K562 (cell line): ENCODE results near the gene ADGRB3. TPM values are rescaled to one million over a fixed set of nuclear protein-coding genes. Genes with fewer than 3 reads are reported as not detected.

Source experiments
- ATAC-seq: fragments of 200-7000 bp; cut with Tn5 transposase; 3 replicates; pipeline ENCODE4 v1.9.1; 2020; ENCODE audit warnings: moderate library complexity
- BruUV-seq: library from RNA; stranded (reverse); fragments of 400-500 nt; replicated peaks from 2 replicates; lab custom pipeline; 2021; lab: Mats Ljungman, UMichigan
- CTCF ChIA-PET: fragments of 300-600 bp; formaldehyde crosslinking; extraction: SDS; loops from one replicate; lab custom pipeline; 2021; ENCODE audit warnings: low intra/inter-chr PET ratio; lab: Yijun Ruan, JAX
- POLR2A ChIA-PET: fragments of 300-600, 350-650 bp; sonication (Branson Sonifier 250); formaldehyde crosslinking; extraction: SDS; loops from one replicate; lab custom pipeline; 2021; ENCODE audit warnings: antibody characterized with exemption, inconsistent platforms; lab: Yijun Ruan, JAX
- DNase-seq, 4 experiments: peaks; one replicate each; pipeline versions ENCODE4 v3.0.0 to v3.0.0-alpha.2; 2011 to 2018; ENCODE audit warnings: low spot score in 3 of 4, mixed read lengths in 3 of 4; ENCODE audit errors: extremely low read depth in 1 of 4
- FAIRE-seq: peaks from 2 replicates; lab custom pipeline; 2011; peaks lifted over from hg19 to GRCh38; lab: Jason Lieb, UNC
- H2AFZ ChIP-seq: 2 replicates; pipeline ENCODE4 v1.6.0; 2011; ENCODE audit warnings: low read depth, low read length, control low read depth, inconsistent platforms
- H3K27ac ChIP-seq: fragments of 200-600 bp; 3 replicates; pipeline ENCODE4 v1.8.0; 2011; ENCODE audit warnings: low read depth, mild to moderate bottlenecking, control low read depth, inconsistent platforms, low read length, moderate library complexity, mixed read lengths; ENCODE audit errors: extremely low read depth
- H3K27me3 ChIP-seq, 2 experiments: fragments of 300-600 bp in 1 of 2; 2 replicates in 1 of 2; 3 replicates in 1 of 2; pipeline versions ENCODE4 v1.6.0 to v1.8.0; 2011; ENCODE audit warnings: inconsistent platforms in 2 of 2, low read length in 2 of 2, mild to moderate bottlenecking in 1 of 2, mixed read lengths in 1 of 2, moderate library complexity in 1 of 2; ENCODE audit not compliant: control insufficient read depth in 2 of 2, insufficient read depth in 2 of 2
- H3K36me3 ChIP-seq: fragments of 300-600 bp; 3 replicates; pipeline ENCODE4 v1.8.0; 2011; ENCODE audit warnings: mild to moderate bottlenecking, low read length, inconsistent platforms; ENCODE audit not compliant: control insufficient read depth, insufficient read depth
- H3K4me1 ChIP-seq, 2 experiments: fragments of 200-600 bp in 1 of 2; replicated peaks in 1 of 2; 2 replicates in 1 of 2; 3 replicates in 1 of 2; pipeline versions ENCODE4 v1.5.1 to v1.8.0; 2011; ENCODE audit warnings: inconsistent platforms in 2 of 2, low read length in 2 of 2, mild to moderate bottlenecking in 1 of 2, mixed read lengths in 1 of 2, moderate library complexity in 1 of 2; ENCODE audit not compliant: control insufficient read depth in 2 of 2, insufficient read depth in 2 of 2
- H3K4me2 ChIP-seq: 2 replicates; pipeline ENCODE4 v1.6.1; 2011; ENCODE audit warnings: low read length, control low read depth, inconsistent platforms, mixed read lengths; ENCODE audit not compliant: insufficient read depth
- H3K4me3 ChIP-seq: fragments of 200-600 bp; sonication (generic), shearing (Covaris generic); 2 replicates; pipeline ENCODE4 v1.5.1; 2016; ENCODE audit warnings: control low read depth, inconsistent platforms
- H3K79me2 ChIP-seq: fragments of 200-600 bp; 3 replicates; pipeline ENCODE4 v1.8.0; 2011; ENCODE audit warnings: low read length, inconsistent platforms; ENCODE audit not compliant: control insufficient read depth, insufficient read depth
- H3K9ac ChIP-seq, 2 experiments: 2 replicates each; pipeline versions ENCODE4 v1.6.0 to v1.6.1; 2011; ENCODE audit warnings: low read depth in 2 of 2, low read length in 2 of 2, control low read depth in 1 of 2, inconsistent platforms in 1 of 2, mild to moderate bottlenecking in 1 of 2, mixed read lengths in 1 of 2; ENCODE audit not compliant: insufficient read depth in 1 of 2
- H3K9me1 ChIP-seq: one replicate; pipeline ENCODE4 v1.6.0; 2011; ENCODE audit warnings: inconsistent platforms, mild to moderate bottlenecking, low read length, moderate library complexity; ENCODE audit not compliant: control insufficient read depth, insufficient read depth
- H3K9me3 ChIP-seq: replicated peaks from 2 replicates; pipeline ENCODE4 v1.5.1; 2011; ENCODE audit warnings: low read depth, low read length, inconsistent platforms; ENCODE audit not compliant: control insufficient read depth, insufficient read depth
- H4K20me1 ChIP-seq: replicated peaks from 2 replicates; pipeline ENCODE4 v1.6.1; 2011; ENCODE audit warnings: low read length, inconsistent platforms, mixed read lengths; ENCODE audit not compliant: control insufficient read depth, insufficient read depth
- ATF1 ChIP-seq, 2 experiments: fragments of 450-650 bp in 1 of 2; IDR thresholded peaks; 2 replicates each; pipeline ENCODE4 v1.6.1; 2016; ENCODE audit warnings: missing compliant biosample characterization in 1 of 2, missing genetic modification characterization in 1 of 2
- BRF1 ChIP-seq: IDR thresholded peaks from 3 replicates; pipeline ENCODE4 v1.6.1; 2011; ENCODE audit warnings: borderline replicate concordance, mild to moderate bottlenecking; ENCODE audit not compliant: insufficient read length; ENCODE audit errors: extremely low read depth
- CBFA2T3 ChIP-seq: fragments of 450-650 bp; IDR thresholded peaks from 2 replicates; pipeline ENCODE4 v1.6.1; 2017
- CBX2 ChIP-seq: fragments of 200-600 bp; sonication (generic); IDR thresholded peaks from one replicate; pipeline ENCODE4 v1.6.1; 2012; ENCODE audit warnings: mild to moderate bottlenecking, low read length, inconsistent platforms; ENCODE audit not compliant: insufficient read depth, poor library complexity, severe bottlenecking
- CBX8 ChIP-seq: fragments of 200-600 bp; sonication (generic); IDR thresholded peaks from 2 replicates; pipeline ENCODE4 v1.6.1; 2012; ENCODE audit warnings: borderline replicate concordance, mixed run types, low read depth, mild to moderate bottlenecking, moderate library complexity, mixed read lengths, low read length, control low read depth, inconsistent platforms; ENCODE audit not compliant: poor library complexity, severe bottlenecking; ENCODE audit errors: extremely low read depth
- ESRRB ChIP-seq: fragments of 250-450 bp; sonication (Bioruptor Pico); IDR thresholded peaks from 2 replicates; pipeline ENCODE4 v1.5.0; 2020; ENCODE audit warnings: mild to moderate bottlenecking, moderate library complexity, borderline replicate concordance
- FOXA3 ChIP-seq, 2 experiments: fragments of 450-650 bp in 1 of 2; sonication (generic) in 1 of 2; formaldehyde crosslinking; IDR thresholded peaks in 1 of 2; conservative IDR thresholded peaks in 1 of 2; 2 replicates each; pipeline versions ENCODE4 v1.4.0 to v1.8.0; 2020 to 2022; ENCODE audit warnings: mild to moderate bottlenecking in 2 of 2, missing genetic modification reagents in 1 of 2
- NCOA4 ChIP-seq: fragments of 450-650 bp; IDR thresholded peaks from 2 replicates; pipeline ENCODE4 v1.6.1; 2018; ENCODE audit warnings: mild to moderate bottlenecking; ENCODE audit not compliant: partially characterized antibody
- RUNX1 ChIP-seq: sonication (generic); IDR thresholded peaks from 2 replicates; pipeline ENCODE4 v1.6.1; 2016; ENCODE audit warnings: antibody characterized with exemption, low read depth
- SMARCA4 ChIP-seq: fragments of 450-650 bp; IDR thresholded peaks from 2 replicates; pipeline ENCODE4 v1.6.1; 2016
- SMARCE1 ChIP-seq: fragments of 450-650 bp; IDR thresholded peaks from 2 replicates; pipeline ENCODE4 v1.7.1; 2016; ENCODE audit warnings: mild to moderate bottlenecking
- STAT5A ChIP-seq: IDR thresholded peaks from 2 replicates; pipeline ENCODE4 v1.6.1; 2012; ENCODE audit warnings: low read length, inconsistent platforms, borderline replicate concordance
- ZFP30 ChIP-seq: fragments of 250-450 bp; sonication (Bioruptor Pico); IDR thresholded peaks from 2 replicates; pipeline ENCODE4 v1.8.0; 2022; ENCODE audit warnings: moderate library complexity, mild to moderate bottlenecking, inconsistent platforms, borderline replicate concordance
- whole genome bisulfite sequencing: fragments of 100-300 bp; shearing (Covaris generic); methylation state at CpG from one replicate; pipeline ENCODE4 v1.1.6; 2016; ENCODE audit warnings: low coverage, mixed read lengths; ENCODE audit not compliant: insufficient coverage; ENCODE audit errors: missing lambda C conversion rate; 5-methylcytosine and 5-hydroxymethylcytosine counted together
- in situ Hi-C: fragments of 300-500 bp; cut with MboI; formaldehyde crosslinking; loops from 4 replicates; pipeline ENCODE4 v1.15.0; 2018; ENCODE audit warnings: inconsistent platforms, mixed read lengths
- intact Hi-C: fragments of 100-400 bp; cut with micrococcal nuclease; formaldehyde crosslinking; loops from 2 replicates; pipeline ENCODE4 v1.14.2; 2022
- polyA plus RNA-seq, 8 experiments: library from polyadenylated mRNA; depleted of rRNA in 4 of 8; stranded (reverse) in 5 of 8; unstranded in 3 of 8; fragments of >200 nt; fragmentation: Nextera tagmentation in 2 of 8; fragmentation: Illumina TruSeq in 1 of 8; extraction: Ambion mirVana in 2 of 8; extraction: Trizol in 1 of 8; gene quantifications; 2 replicates each; pipeline versions ENCODE4 v1.2.1 to v1.2.3, GENCODE V29; 2011 to 2014; ENCODE audit warnings: inconsistent platforms in 1 of 8, missing spikeins in 1 of 8
- total RNA-seq, 7 experiments: library from RNA; depleted of rRNA in 6 of 7; stranded (reverse); fragments of >200 nt in 6 of 7; fragmentation: Illumina TruSeq in 2 of 7; extraction: Trizol in 2 of 7; gene quantifications; 2 replicates each; pipeline versions ENCODE4 v1.2.1 to v1.2.3, GENCODE V29; 2011 to 2021; ENCODE audit warnings: low replicate concordance in 1 of 7
- TF ChIP-seq, protein P1 (sequence below), 2 experiments: fragments of 450-650 bp; conservative IDR thresholded peaks; 2 replicates each; pipeline ENCODE4 v1.6.1; 2017; ENCODE audit warnings: mild to moderate bottlenecking in 2 of 2, moderate library complexity in 2 of 2
- TF ChIP-seq, protein P2 (sequence below), 2 experiments: fragments of 450-650 bp in 1 of 2; sonication (generic) in 1 of 2; formaldehyde crosslinking in 1 of 2; IDR thresholded peaks in 1 of 2; conservative IDR thresholded peaks in 1 of 2; 2 replicates each; pipeline versions ENCODE4 v1.6.1 to v1.8.1; 2016 to 2023; ENCODE audit warnings: mild to moderate bottlenecking in 2 of 2, moderate library complexity in 2 of 2, inconsistent platforms in 1 of 2, missing genetic modification reagents in 1 of 2
- TF ChIP-seq, protein P3 (sequence below): fragments of 450-650 bp; IDR thresholded peaks from 2 replicates; pipeline ENCODE4 v1.6.1; 2016

ADGRB3 gene
- total and polyA plus RNA-seq, 9 of the 15 experiments (the other 6 are each of a cell fraction or from before 2014, with no cell fraction given): 0.90 to 7.8 (median 2.4) TPM

DNA sequence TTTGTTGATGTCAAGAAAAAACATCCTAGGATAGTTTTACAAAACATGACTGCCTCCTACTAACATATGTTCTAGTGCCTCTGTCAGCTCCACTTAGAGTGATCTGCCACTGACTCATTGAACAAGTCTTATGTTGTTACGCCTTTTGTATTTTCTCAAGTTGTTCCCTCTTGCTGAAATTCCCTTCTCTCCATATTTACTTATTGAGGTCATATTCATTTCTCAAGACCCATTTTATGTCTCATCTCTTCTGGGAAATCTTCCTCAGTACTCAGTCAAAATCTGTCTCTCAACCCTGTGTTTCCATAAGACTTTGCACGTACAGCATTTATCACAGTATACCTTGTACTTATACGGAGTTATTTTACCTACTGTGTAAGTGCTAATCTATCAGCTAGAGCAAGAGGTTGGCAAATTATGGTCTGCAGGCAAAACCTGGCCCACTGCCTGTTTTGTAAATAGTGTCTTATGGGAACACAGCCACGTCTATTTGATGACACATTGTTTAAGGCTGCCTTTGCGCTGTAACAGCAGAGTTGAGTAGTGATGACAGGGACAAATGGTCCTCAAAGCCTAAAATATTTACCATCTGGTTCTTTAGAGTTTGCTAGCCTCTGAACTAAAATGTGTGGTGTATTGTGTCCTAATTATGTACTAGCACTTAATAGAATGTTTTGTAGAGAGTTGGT is 83.4 kb downstream of the ADGRB3 start:
- peak in 1 of 4 experiments; percentile 65 for DNase-seq
- H4K20me1 ChIP-seq: no peaks in the 10 kb centered on the region
- POLR2A ChIA-PET: no interaction called here
- H3K79me2 ChIP-seq: no peaks in the 10 kb centered on the region; the same call in 2 of the 3 replicates
- H3K36me3 ChIP-seq: no peaks in the 10 kb centered on the region
- peak overlapping the region; percentile 43; the same call in 1 of the 2 replicates for H3K4me2 ChIP-seq
- H2AFZ ChIP-seq: peak overlapping the region; percentile 89
- 8% methylated on average over 5 of the region's 5 CpGs for WGBS
- H3K4me3 ChIP-seq: no peak overlapping the region
- H3K27ac ChIP-seq: peak overlapping the region; percentile 54; the same call in 2 of the 3 replicates
- H3K4me1 ChIP-seq: peaks cover 4 to 28% of the 10 kb centered on the region in 2 experiments; a peak in 3 of 5 replicates
- in situ Hi-C loops (no loop called here), intact Hi-C loops (no loop called here)
- H3K9me3 ChIP-seq: no peaks in the 10 kb centered on the region
- peak overlapping the region in 1 of 2 experiments; percentile 24; a peak in 2 of 4 replicates for H3K9ac ChIP-seq
- FAIRE-seq: peak; percentile 94
- CTCF ChIA-PET: no interaction called here
- peak; percentile 83 for ATAC-seq
- no peaks in the 10 kb centered on the region for H3K9me1 ChIP-seq
- BruUV-seq: no TSS peak
- H3K27me3 ChIP-seq: no peaks in the 10 kb centered on the region
- TF ChIP-seq ZFP30 (CRISPR knock-in tag): no peak
- no peak for TF ChIP-seq CBX8
- TF ChIP-seq, protein P1, sequence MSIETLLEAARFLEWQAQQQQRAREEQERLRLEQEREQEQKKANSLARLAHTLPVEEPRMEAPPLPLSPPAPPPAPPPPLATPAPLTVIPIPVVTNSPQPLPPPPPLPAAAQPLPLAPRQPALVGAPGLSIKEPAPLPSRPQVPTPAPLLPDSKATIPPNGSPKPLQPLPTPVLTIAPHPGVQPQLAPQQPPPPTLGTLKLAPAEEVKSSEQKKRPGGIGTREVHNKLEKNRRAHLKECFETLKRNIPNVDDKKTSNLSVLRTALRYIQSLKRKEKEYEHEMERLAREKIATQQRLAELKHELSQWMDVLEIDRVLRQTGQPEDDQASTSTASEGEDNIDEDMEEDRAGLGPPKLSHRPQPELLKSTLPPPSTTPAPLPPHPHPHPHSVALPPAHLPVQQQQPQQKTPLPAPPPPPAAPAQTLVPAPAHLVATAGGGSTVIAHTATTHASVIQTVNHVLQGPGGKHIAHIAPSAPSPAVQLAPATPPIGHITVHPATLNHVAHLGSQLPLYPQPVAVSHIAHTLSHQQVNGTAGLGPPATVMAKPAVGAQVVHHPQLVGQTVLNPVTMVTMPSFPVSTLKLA (conservative IDR thresholded peaks at IDR 0.05): peak in 1 of 2 experiments; percentile 12; a peak in 1 of 4 replicates
- TF ChIP-seq RUNX1: no peak
- TF ChIP-seq ATF1 (CRISPR knock-in tag; IDR thresholded peaks at IDR 0.05): no peak
- TF ChIP-seq ATF1 (tag; IDR thresholded peaks at IDR 0.05): peak; percentile 27; the same call in 1 of the 2 replicates
- no peak for TF ChIP-seq NCOA4
- TF ChIP-seq, protein P2, sequence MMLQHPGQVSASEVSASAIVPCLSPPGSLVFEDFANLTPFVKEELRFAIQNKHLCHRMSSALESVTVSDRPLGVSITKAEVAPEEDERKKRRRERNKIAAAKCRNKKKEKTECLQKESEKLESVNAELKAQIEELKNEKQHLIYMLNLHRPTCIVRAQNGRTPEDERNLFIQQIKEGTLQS (IDR thresholded peaks at IDR 0.05): peak; percentile 53
- TF ChIP-seq, protein P2 (CRISPR knock-in tag; conservative IDR thresholded peaks at IDR 0.05): no peak
- TF ChIP-seq ESRRB: no peak
- TF ChIP-seq SMARCE1: peak; percentile 40; the same call in 1 of the 2 replicates
- peak; percentile 12; the same call in 1 of the 2 replicates for TF ChIP-seq CBFA2T3
- TF ChIP-seq STAT5A: peak; percentile 16; the same call in 1 of the 2 replicates
- TF ChIP-seq, protein P3, sequence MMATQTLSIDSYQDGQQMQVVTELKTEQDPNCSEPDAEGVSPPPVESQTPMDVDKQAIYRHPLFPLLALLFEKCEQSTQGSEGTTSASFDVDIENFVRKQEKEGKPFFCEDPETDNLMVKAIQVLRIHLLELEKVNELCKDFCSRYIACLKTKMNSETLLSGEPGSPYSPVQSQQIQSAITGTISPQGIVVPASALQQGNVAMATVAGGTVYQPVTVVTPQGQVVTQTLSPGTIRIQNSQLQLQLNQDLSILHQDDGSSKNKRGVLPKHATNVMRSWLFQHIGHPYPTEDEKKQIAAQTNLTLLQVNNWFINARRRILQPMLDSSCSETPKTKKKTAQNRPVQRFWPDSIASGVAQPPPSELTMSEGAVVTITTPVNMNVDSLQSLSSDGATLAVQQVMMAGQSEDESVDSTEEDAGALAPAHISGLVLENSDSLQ: peak; percentile 68
- no peak for TF ChIP-seq BRF1
- peak; percentile 37; the same call in 1 of the 2 replicates for TF ChIP-seq SMARCA4
- TF ChIP-seq FOXA3 (CRISPR knock-in tag; conservative IDR thresholded peaks at IDR 0.05 in 1 of 2, IDR thresholded peaks at IDR 0.05 in 1 of 2): 0 out of 4 replicates have a peak, but pooled peaks of 1 of the 2 experiments have one; percentile 7
- no peak for TF ChIP-seq CBX2
